CD8-positive, alpha-beta memory T cell (primary cell): ENCODE measurements around the gene SNRPB2. TPM values are rescaled to one million over a fixed set of nuclear protein-coding genes. Genes with fewer than 3 reads are reported as not detected.

ENCODE experiments used
- CTCF ChIA-PET: fragments of 350-600 bp; sonication (Branson Sonifier 250); formaldehyde crosslinking; loops from one replicate; lab custom pipeline; 2021; ENCODE audit warnings: antibody characterized with exemption; lab: Charles Lee
- POLR2A ChIA-PET: fragments of 350-600 bp; sonication (Branson Sonifier 250); formaldehyde crosslinking; loops from one replicate; lab custom pipeline; 2021; ENCODE audit warnings: antibody characterized with exemption; lab: Charles Lee
- DNase-seq, 5 donors: peaks; one replicate each; pipeline versions ENCODE4 v3.0.0 to v3.0.0-alpha.2; 2020 to 2022; ENCODE audit warnings: mixed read lengths in 1 of 5
- H3K27ac ChIP-seq: one replicate; pipeline ENCODE4 v1.7.0; 2013; ENCODE audit warnings: low read depth, mild to moderate bottlenecking, low read length, moderate library complexity
- H3K27me3 ChIP-seq: 2 replicates; pipeline ENCODE4 v1.7.0; 2013; ENCODE audit warnings: low read length, mild to moderate bottlenecking; ENCODE audit not compliant: insufficient read depth, poor library complexity, severe bottlenecking
- H3K36me3 ChIP-seq: 2 replicates; pipeline ENCODE4 v1.7.0; 2013; ENCODE audit warnings: mild to moderate bottlenecking, low read length, moderate library complexity; ENCODE audit not compliant: insufficient read depth
- H3K4me1 ChIP-seq: 2 replicates; pipeline ENCODE4 v1.7.0; 2013; ENCODE audit warnings: mild to moderate bottlenecking, low read length, moderate library complexity; ENCODE audit not compliant: insufficient read depth
- H3K4me3 ChIP-seq: 2 replicates; pipeline ENCODE4 v1.7.0; 2013; ENCODE audit warnings: mild to moderate bottlenecking, low read length
- H3K9me3 ChIP-seq: 2 replicates; pipeline ENCODE4 v1.7.0; 2013; ENCODE audit warnings: mild to moderate bottlenecking, low read length
- H3K27ac Mint-ChIP-seq, 8 donors: one replicate each; pipeline ENCODE4 v1.8.0; 2020 to 2021; ENCODE audit warnings: mixed read lengths in 8 of 8, mild to moderate bottlenecking in 6 of 8, inconsistent platforms in 3 of 8, moderate library complexity in 3 of 8
- H3K27me3 Mint-ChIP-seq, 2 donors: one replicate each; pipeline ENCODE4 v1.8.0; 2020 to 2021; ENCODE audit warnings: mixed read lengths in 2 of 2, mild to moderate bottlenecking in 1 of 2, moderate library complexity in 1 of 2
- H3K36me3 Mint-ChIP-seq, 3 donors: one replicate each; pipeline ENCODE4 v1.8.0; 2020 to 2021; ENCODE audit warnings: mixed read lengths in 3 of 3, inconsistent platforms in 1 of 3, mild to moderate bottlenecking in 1 of 3
- H3K4me1 Mint-ChIP-seq, 3 donors: one replicate each; pipeline ENCODE4 v1.8.0; 2020 to 2021; ENCODE audit warnings: mixed read lengths in 3 of 3, inconsistent platforms in 1 of 3, mild to moderate bottlenecking in 1 of 3
- H3K4me3 Mint-ChIP-seq, 7 donors: one replicate each; pipeline ENCODE4 v1.8.0; 2020 to 2021; ENCODE audit warnings: mixed read lengths in 7 of 7, mild to moderate bottlenecking in 6 of 7, moderate library complexity in 4 of 7, inconsistent platforms in 2 of 7
- H3K9me3 Mint-ChIP-seq, 5 donors: one replicate each; pipeline ENCODE4 v1.8.0; 2020 to 2022; ENCODE audit warnings: mixed read lengths in 5 of 5, mild to moderate bottlenecking in 3 of 5, moderate library complexity in 2 of 5, inconsistent platforms in 1 of 5
- polyA plus RNA-seq: library from polyadenylated mRNA; unstranded; fragments of 300-500 nt; fragmentation: Illumina TruSeq; gene quantifications from one replicate; pipeline ENCODE4 v1.2.3, GENCODE V29; 2021
- total RNA-seq, 2 experiments: library from RNA; stranded (reverse); gene quantifications; one replicate each; pipeline ENCODE4 v1.2.3, GENCODE V29; 2021

The SNRPB2 gene
- total RNA-seq (100 to 1,000 TPM; 116 to 118 TPM), polyA plus RNA-seq (86.8 TPM)

- ChIA-PET POLR2A (no interaction called here), CTCF (interaction anchor here (0.9 to 1.3 kb wide), 2 partner anchors 20 to 32 kb away, joined by 3 to 4 read pairs; no protein-coding TSS in a partner anchor)
- peaks cover 8 to 45% (median 18%) of the 10 kb centered on the region in 3 donors for H3K36me3 Mint-ChIP-seq
- peaks cover 2 to 7% (median 4%) of the 10 kb centered on the region in 5 donors for H3K9me3 Mint-ChIP-seq
- Histone ChIP-seq H3K4me3 (peak within 1 kb of the TSS; percentile 94), H3K27ac (peak within 1 kb of the TSS; percentile 95), H3K36me3 (peaks cover 19% of the 10 kb centered on the region), H3K9me3 (no peaks in the 10 kb centered on the region), H3K27me3 (no peaks in the 10 kb centered on the region), H3K4me1 (peaks cover 47% of the 10 kb centered on the region)
- H3K27me3 Mint-ChIP-seq = peaks cover 8 to 22% of the 10 kb centered on the region in 2 donors
- H3K27ac Mint-ChIP-seq = peak within 1 kb of the TSS; percentile 96 to 100 (median 100)
- peaks cover 53 to 61% (median 61%) of the 10 kb centered on the region in 3 donors for H3K4me1 Mint-ChIP-seq
- H3K4me3 Mint-ChIP-seq = peak within 1 kb of the TSS; percentile 97 to 100 (median 99)
- DNase-seq = peak; percentile 82 to 95 (median 88)
Observed at GRCh38 chr20:16729565-16730460, at the start of gene SNRPB2. Gene SNRPB2, plus strand, starts transcription at chr20:16730026. Its CDS starts 1,677 bp downstream, at chr20:16731703.

- Histone ChIP-seq H3K4me3 (no peak overlapping the region), H3K27me3 (no peaks in the 10 kb centered on the region), H3K36me3 (no peaks in the 10 kb centered on the region), H3K4me1 (no peaks in the 10 kb centered on the region), H3K27ac (no peak overlapping the region), H3K9me3 (no peaks in the 10 kb centered on the region)
- DNase-seq = no peak
- Mint-ChIP-seq H3K27ac (no peak overlapping the region), H3K27me3 (peaks cover 3 to 6% of the 10 kb centered on the region in 2 donors), H3K9me3 (no peaks in the 10 kb centered on the region), H3K4me3 (no peak overlapping the region), H3K36me3 (no peaks in the 10 kb centered on the region), H3K4me1 (no peaks in the 10 kb centered on the region)
- ChIA-PET CTCF (interaction anchor here (0.9 kb wide), 1 partner anchor 25 kb away, joined by 3 read pairs; no protein-coding TSS in a partner anchor), POLR2A (no interaction called here)
Observed at GRCh38 chr20:16684416-16684815, 45.4 kb upstream of the SNRPB2 start.

GRCh38 chr20:16689906-16690305 lies 39.9 kb upstream of the SNRPB2 start:
- DNase-seq = no peak
- Histone ChIP-seq H3K27ac (no peak overlapping the region), H3K27me3 (no peaks in the 10 kb centered on the region), H3K9me3 (no peaks in the 10 kb centered on the region), H3K36me3 (no peaks in the 10 kb centered on the region), H3K4me1 (no peaks in the 10 kb centered on the region), H3K4me3 (no peak overlapping the region)
- peaks cover 0 to 5% (median 0%) of the 10 kb centered on the region in 3 donors for H3K4me1 Mint-ChIP-seq
- POLR2A ChIA-PET = no interaction called here
- H3K27ac Mint-ChIP-seq = no peak overlapping the region
- CTCF ChIA-PET = interaction anchor here (0.8 kb wide), 1 partner anchor 131 kb away, joined by 3 read pairs; no protein-coding TSS in a partner anchor
- no peaks in the 10 kb centered on the region for H3K36me3 Mint-ChIP-seq
- no peak overlapping the region for H3K4me3 Mint-ChIP-seq
- H3K27me3 Mint-ChIP-seq = peaks cover 13 to 20% of the 10 kb centered on the region in 2 donors
- no peaks in the 10 kb centered on the region for H3K9me3 Mint-ChIP-seq

GRCh38 chr20:16691381-16691780 lies 38.4 kb upstream of the SNRPB2 start:
- POLR2A ChIA-PET = no interaction called here
- H3K36me3 ChIP-seq = no peaks in the 10 kb centered on the region

GRCh38 chr20:16692009-16692408 lies 37.8 kb upstream of the SNRPB2 start:
- H3K27me3 Mint-ChIP-seq = peaks cover 13 to 33% of the 10 kb centered on the region in 2 donors
- H3K9me3 Mint-ChIP-seq = no peaks in the 10 kb centered on the region
- H3K4me1 ChIP-seq = no peaks in the 10 kb centered on the region
- ChIA-PET CTCF (interaction anchor here (0.6 kb wide), 1 partner anchor 1662 kb away, joined by 3 read pairs; no protein-coding TSS in a partner anchor), POLR2A (no interaction called here)
- no peaks in the 10 kb centered on the region for H3K36me3 Mint-ChIP-seq
- H3K27ac ChIP-seq = no peak overlapping the region
- H3K27ac Mint-ChIP-seq = no peak overlapping the region
- H3K27me3 ChIP-seq = no peaks in the 10 kb centered on the region
- peaks cover 0 to 5% (median 0%) of the 10 kb centered on the region in 3 donors for H3K4me1 Mint-ChIP-seq
- H3K4me3 ChIP-seq = no peak overlapping the region
- no peak overlapping the region for H3K4me3 Mint-ChIP-seq
- H3K36me3 ChIP-seq = no peaks in the 10 kb centered on the region
- no peaks in the 10 kb centered on the region for H3K9me3 ChIP-seq
- no peak for DNase-seq

More at GRCh38 chr20:16691381-16691780, 38.4 kb upstream of the SNRPB2 start:
- H3K4me1 ChIP-seq = no peaks in the 10 kb centered on the region
- no peak overlapping the region for H3K27ac ChIP-seq
- CTCF ChIA-PET = no interaction called here
- no peak overlapping the region for H3K4me3 ChIP-seq
- peaks cover 13 to 28% of the 10 kb centered on the region in 2 donors for H3K27me3 Mint-ChIP-seq
- no peaks in the 10 kb centered on the region for H3K9me3 ChIP-seq
- H3K4me3 Mint-ChIP-seq = no peak overlapping the region
- no peaks in the 10 kb centered on the region for H3K36me3 Mint-ChIP-seq
- peaks cover 0 to 5% (median 0%) of the 10 kb centered on the region in 3 donors for H3K4me1 Mint-ChIP-seq
- H3K9me3 Mint-ChIP-seq = no peaks in the 10 kb centered on the region
- H3K27ac Mint-ChIP-seq = no peak overlapping the region
- no peaks in the 10 kb centered on the region for H3K27me3 ChIP-seq
- no peak for DNase-seq

- no peaks in the 10 kb centered on the region for H3K36me3 ChIP-seq
- H3K4me3 ChIP-seq = no peak overlapping the region
- Mint-ChIP-seq H3K27ac (no peak overlapping the region), H3K36me3 (no peaks in the 10 kb centered on the region), H3K27me3 (peaks cover 13 to 33% of the 10 kb centered on the region in 2 donors), H3K4me3 (no peak overlapping the region), H3K9me3 (no peaks in the 10 kb centered on the region), H3K4me1 (peaks cover 0 to 5% (median 0%) of the 10 kb centered on the region in 3 donors)
- ChIA-PET POLR2A (no interaction called here), CTCF (interaction anchor here (0.6 kb wide), 1 partner anchor 1662 kb away, joined by 3 read pairs; no protein-coding TSS in a partner anchor)
- H3K27me3 ChIP-seq = no peaks in the 10 kb centered on the region
- H3K4me1 ChIP-seq = no peaks in the 10 kb centered on the region
- H3K27ac ChIP-seq = no peak overlapping the region
- no peaks in the 10 kb centered on the region for H3K9me3 ChIP-seq
- no peak for DNase-seq
Observed at GRCh38 chr20:16692442-16692841, 37.4 kb upstream of the SNRPB2 start.

- Histone ChIP-seq H3K4me1 (no peaks in the 10 kb centered on the region), H3K4me3 (no peak overlapping the region), H3K27me3 (no peaks in the 10 kb centered on the region), H3K27ac (no peak overlapping the region), H3K36me3 (no peaks in the 10 kb centered on the region), H3K9me3 (no peaks in the 10 kb centered on the region)
- ChIA-PET CTCF (no interaction called here), POLR2A (no interaction called here)
- H3K27ac Mint-ChIP-seq = no peak overlapping the region
- no peak overlapping the region for H3K4me3 Mint-ChIP-seq
- H3K36me3 Mint-ChIP-seq = no peaks in the 10 kb centered on the region
- H3K9me3 Mint-ChIP-seq = no peaks in the 10 kb centered on the region
- DNase-seq = no peak
- H3K27me3 Mint-ChIP-seq = peaks cover 13 to 37% of the 10 kb centered on the region in 2 donors
- peaks cover 0 to 5% (median 0%) of the 10 kb centered on the region in 3 donors for H3K4me1 Mint-ChIP-seq
Observed at GRCh38 chr20:16693278-16693677, 36.5 kb upstream of the SNRPB2 start.

- Mint-ChIP-seq H3K27ac (no peak overlapping the region), H3K4me1 (peaks cover 0 to 5% (median 0%) of the 10 kb centered on the region in 3 donors), H3K4me3 (no peak overlapping the region), H3K27me3 (peaks cover 13 to 35% of the 10 kb centered on the region in 2 donors), H3K36me3 (no peaks in the 10 kb centered on the region), H3K9me3 (no peaks in the 10 kb centered on the region)
- CTCF ChIA-PET = no interaction called here
- H3K4me3 ChIP-seq = no peak overlapping the region
- H3K4me1 ChIP-seq = no peaks in the 10 kb centered on the region
- H3K36me3 ChIP-seq = no peaks in the 10 kb centered on the region
- no peaks in the 10 kb centered on the region for H3K9me3 ChIP-seq
- DNase-seq = no peak
- POLR2A ChIA-PET = no interaction called here
- no peak overlapping the region for H3K27ac ChIP-seq
- H3K27me3 ChIP-seq = no peaks in the 10 kb centered on the region
Observed at GRCh38 chr20:16694161-16694560, 35.7 kb upstream of the SNRPB2 start.
